ENCODE results near the gene ASPN.
A peak's percentile ranks its signal among the peaks of the same experiment; 100 is the strongest.

The ASPN gene

DNA sequence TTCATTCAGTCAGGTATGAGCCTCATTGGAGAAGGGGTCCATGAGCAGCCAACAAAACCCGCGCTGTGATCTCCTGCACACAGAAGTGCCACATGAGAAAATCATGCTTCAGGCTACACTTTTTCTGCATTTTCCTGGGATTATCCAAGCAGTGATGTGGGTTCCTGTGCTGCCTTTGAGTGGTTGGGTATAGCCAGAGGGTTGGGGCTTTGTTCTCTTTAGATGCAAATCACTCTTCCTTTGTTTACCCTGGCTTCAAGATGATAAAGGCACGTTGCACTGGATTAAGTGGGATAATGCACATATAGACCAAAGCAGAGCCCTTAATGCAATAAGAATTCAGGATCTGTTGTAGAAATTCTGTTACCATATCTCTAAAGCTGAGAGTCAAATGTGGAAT lies 34.7 kb upstream of the ASPN start:
- H3K4me1 ChIP-seq (ENCODE audit: control insufficient read depth, insufficient read depth, low read length): no peaks in the 10 kb centered on the region

DNA sequence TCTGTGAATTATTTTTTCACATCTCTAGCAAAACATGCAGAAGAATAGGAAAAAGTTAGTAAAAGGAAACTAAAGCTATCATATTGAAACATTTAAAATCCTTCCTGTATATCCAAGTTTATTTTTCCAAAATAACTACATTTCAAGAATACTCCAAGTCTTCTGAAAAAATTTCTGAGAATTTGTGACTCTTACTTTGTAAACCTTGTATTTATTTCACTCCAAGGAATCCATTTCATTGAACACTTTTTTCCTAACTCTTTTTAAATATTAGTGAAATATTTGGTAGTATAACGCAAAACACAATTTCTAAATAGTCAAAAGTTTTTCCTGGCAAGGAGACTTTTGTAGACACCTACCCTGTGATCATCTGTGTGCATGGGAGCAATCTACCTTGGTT lies 34.2 kb upstream of the ASPN start:
- Histone ChIP-seq H3K4me2 (ENCODE audit: low read length) (no peak overlapping the region), H3K4me1 (ENCODE audit: control insufficient read depth, insufficient read depth, low read length) (no peaks in the 10 kb centered on the region), H3K9ac (ENCODE audit: low read depth, low read length) (no peak overlapping the region), H3K9me3 (replicated peaks; ENCODE audit: low read length) (no peaks in the 10 kb centered on the region), H3K4me3 (ENCODE audit: low read length) (no peak overlapping the region), H3K27me3 (ENCODE audit: control insufficient read depth, insufficient read depth, low read length) (no peaks in the 10 kb centered on the region), H3K36me3 (ENCODE audit: insufficient read depth, low read length) (no peaks in the 10 kb centered on the region)

More for the DNA sequence above, 34.7 kb upstream of the ASPN start:
- Histone ChIP-seq H3K9me3 (replicated peaks; ENCODE audit: low read length) (no peaks in the 10 kb centered on the region), H3K4me3 (ENCODE audit: low read length) (no peak overlapping the region), H3K9ac (ENCODE audit: low read depth, low read length) (no peak overlapping the region), H3K27me3 (ENCODE audit: control insufficient read depth, insufficient read depth, low read length) (no peaks in the 10 kb centered on the region), H3K36me3 (ENCODE audit: insufficient read depth, low read length) (no peaks in the 10 kb centered on the region), H3K4me2 (ENCODE audit: low read length) (no peak overlapping the region)

- Histone ChIP-seq H3K9ac (ENCODE audit: low read depth, low read length) (no peak overlapping the region), H3K9me3 (replicated peaks; ENCODE audit: low read length) (no peaks in the 10 kb centered on the region), H3K27me3 (ENCODE audit: control insufficient read depth, insufficient read depth, low read length) (no peaks in the 10 kb centered on the region), H3K4me2 (ENCODE audit: low read length) (no peak overlapping the region), H3K4me3 (ENCODE audit: low read length) (no peak overlapping the region), H3K4me1 (ENCODE audit: control insufficient read depth, insufficient read depth, low read length) (no peaks in the 10 kb centered on the region), H3K36me3 (ENCODE audit: insufficient read depth, low read length) (no peaks in the 10 kb centered on the region)
These were observed 32.3 kb upstream of the ASPN start for GRCh38 chr9:92514635-92515034.

DNA sequence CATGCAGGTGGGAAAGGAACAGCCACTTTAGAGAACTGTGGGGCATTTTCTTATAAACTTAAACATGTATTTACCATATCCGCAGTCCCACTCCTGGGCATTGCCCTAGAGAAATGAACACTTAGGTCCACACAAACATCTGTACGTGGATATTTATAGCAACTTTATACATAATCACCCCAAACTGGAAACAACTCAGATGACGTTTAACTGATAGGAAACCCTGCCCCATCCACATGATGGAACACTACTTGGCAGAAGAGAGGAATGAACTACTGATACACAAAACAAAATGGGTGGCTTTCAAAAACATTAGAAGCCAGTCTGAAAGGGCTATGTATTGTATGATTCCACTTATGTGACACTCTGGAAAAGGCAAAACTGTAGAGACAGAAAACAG lies 31.0 kb upstream of the ASPN start:
- Histone ChIP-seq H3K4me1 (ENCODE audit: control insufficient read depth, insufficient read depth, low read length) (no peaks in the 10 kb centered on the region), H3K27me3 (ENCODE audit: control insufficient read depth, insufficient read depth, low read length) (no peaks in the 10 kb centered on the region), H3K36me3 (ENCODE audit: insufficient read depth, low read length) (no peaks in the 10 kb centered on the region), H3K9ac (ENCODE audit: low read depth, low read length) (no peak overlapping the region), H3K4me3 (ENCODE audit: low read length) (no peak overlapping the region), H3K9me3 (replicated peaks; ENCODE audit: low read length) (no peaks in the 10 kb centered on the region), H3K4me2 (ENCODE audit: low read length) (no peak overlapping the region)

- Histone ChIP-seq H3K36me3 (ENCODE audit: insufficient read depth, low read length) (no peaks in the 10 kb centered on the region), H3K27me3 (ENCODE audit: control insufficient read depth, insufficient read depth, low read length) (no peaks in the 10 kb centered on the region), H3K4me3 (ENCODE audit: low read length) (no peak overlapping the region), H3K9ac (ENCODE audit: low read depth, low read length) (no peak overlapping the region), H3K4me1 (ENCODE audit: control insufficient read depth, insufficient read depth, low read length) (peaks cover 7% of the 10 kb centered on the region), H3K4me2 (ENCODE audit: low read length) (no peak overlapping the region), H3K9me3 (replicated peaks; ENCODE audit: low read length) (no peaks in the 10 kb centered on the region)
These were observed 30.3 kb upstream of the ASPN start for GRCh38 chr9:92512622-92513021.

DNA sequence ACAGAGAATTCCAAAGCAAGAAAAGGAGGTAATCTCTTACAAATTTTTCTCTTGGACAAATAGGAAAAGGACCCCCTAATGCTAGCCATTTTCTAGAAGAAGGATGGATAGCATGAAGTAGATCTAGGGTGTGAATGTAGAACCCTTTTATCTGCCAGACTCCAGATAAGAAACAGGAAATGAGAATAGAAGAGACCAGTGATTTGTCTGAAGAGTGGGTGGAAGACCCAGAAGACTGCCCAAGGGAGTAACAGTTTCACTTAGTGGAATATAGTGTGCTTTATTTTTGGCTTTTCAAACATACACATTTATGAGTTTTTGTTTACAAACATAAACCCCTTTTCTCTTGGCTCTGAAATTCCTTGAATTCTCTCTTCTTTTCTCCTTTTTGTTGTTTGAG lies 28.4 kb upstream of the ASPN start:
- no peak overlapping the region for H3K4me3 ChIP-seq (ENCODE audit: low read length)
- H3K27me3 ChIP-seq (ENCODE audit: control insufficient read depth, insufficient read depth, low read length): no peaks in the 10 kb centered on the region
- H3K9me3 ChIP-seq (replicated peaks; ENCODE audit: low read length): no peaks in the 10 kb centered on the region
- H3K9ac ChIP-seq (ENCODE audit: low read depth, low read length): no peak overlapping the region
- no peaks in the 10 kb centered on the region for H3K36me3 ChIP-seq (ENCODE audit: insufficient read depth, low read length)
- H3K4me1 ChIP-seq (ENCODE audit: control insufficient read depth, insufficient read depth, low read length): peaks cover 25% of the 10 kb centered on the region
- no peak overlapping the region for H3K4me2 ChIP-seq (ENCODE audit: low read length)

- Histone ChIP-seq H3K4me3 (ENCODE audit: low read length) (no peak overlapping the region), H3K4me2 (ENCODE audit: low read length) (no peak overlapping the region), H3K27me3 (ENCODE audit: control insufficient read depth, insufficient read depth, low read length) (no peaks in the 10 kb centered on the region), H3K36me3 (ENCODE audit: insufficient read depth, low read length) (no peaks in the 10 kb centered on the region), H3K9ac (ENCODE audit: low read depth, low read length) (no peak overlapping the region), H3K4me1 (ENCODE audit: control insufficient read depth, insufficient read depth, low read length) (peaks cover 38% of the 10 kb centered on the region), H3K9me3 (replicated peaks; ENCODE audit: low read length) (no peaks in the 10 kb centered on the region)
These were observed 26.7 kb upstream of the ASPN start for GRCh38 chr9:92509050-92509449.

DNA sequence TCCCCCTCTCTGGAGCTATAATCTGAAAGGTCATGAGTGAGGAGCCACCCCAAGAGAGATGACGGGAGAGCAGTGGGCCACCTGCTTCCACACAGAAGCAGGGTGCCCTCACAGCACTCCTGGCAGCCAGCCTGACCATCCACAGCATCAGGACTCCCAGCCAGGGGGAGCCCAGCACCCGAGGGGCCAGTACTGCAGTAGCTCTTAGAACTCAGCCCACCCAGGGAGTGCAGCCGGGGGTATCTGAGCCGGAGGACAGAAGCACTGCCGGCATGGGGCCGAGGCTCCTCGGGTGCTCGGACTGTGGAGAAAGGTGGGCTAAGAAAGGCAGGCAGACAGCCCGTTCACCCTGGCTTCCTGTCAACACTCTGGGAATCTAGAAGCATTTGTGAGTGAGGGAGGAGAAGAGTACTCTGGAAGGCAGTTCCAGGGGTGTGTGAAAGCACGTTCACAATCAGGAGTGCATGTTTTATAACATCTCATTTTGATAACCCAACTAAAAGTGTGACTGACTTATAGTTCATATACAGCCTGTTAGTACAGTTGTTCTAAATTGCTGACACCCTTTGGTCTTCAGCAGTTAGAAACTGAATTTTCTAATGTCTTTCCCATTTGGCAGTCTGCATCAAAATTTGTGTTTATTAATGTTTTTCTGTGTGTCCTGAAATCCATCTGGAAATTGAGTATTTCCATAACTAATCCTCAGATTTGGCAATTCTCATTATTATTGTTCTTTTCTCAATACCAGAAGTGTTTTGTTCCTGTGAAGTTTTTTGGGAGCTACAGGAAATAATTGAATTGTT lies 25.9 kb upstream of the ASPN start:
- Histone ChIP-seq H3K36me3 (ENCODE audit: insufficient read depth, low read length) (no peaks in the 10 kb centered on the region), H3K4me2 (ENCODE audit: low read length) (no peak overlapping the region), H3K9ac (ENCODE audit: low read depth, low read length) (no peak overlapping the region), H3K27me3 (ENCODE audit: control insufficient read depth, insufficient read depth, low read length) (no peaks in the 10 kb centered on the region), H3K9me3 (replicated peaks; ENCODE audit: low read length) (no peaks in the 10 kb centered on the region), H3K4me1 (ENCODE audit: control insufficient read depth, insufficient read depth, low read length) (peaks cover 38% of the 10 kb centered on the region), H3K4me3 (ENCODE audit: low read length) (no peak overlapping the region)

DNA sequence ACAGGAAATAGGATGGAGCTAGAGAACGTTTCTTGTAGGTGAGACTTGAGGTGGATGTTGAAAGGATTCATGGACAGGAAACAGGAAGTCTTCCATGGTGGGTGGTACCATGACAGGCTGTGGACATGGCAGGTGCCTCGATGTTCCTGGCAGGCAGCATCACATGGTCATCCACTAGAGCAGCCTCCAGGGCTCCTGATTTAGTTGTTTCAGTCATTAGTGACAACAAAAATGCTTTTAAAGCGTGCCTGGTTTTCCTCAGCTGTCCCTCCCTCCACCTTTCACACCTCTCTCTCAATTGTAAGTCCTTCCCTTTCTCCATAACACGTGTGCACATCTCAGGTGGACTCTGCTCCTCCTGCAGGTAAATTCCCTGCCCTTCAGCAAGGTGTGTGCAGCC lies 25.2 kb upstream of the ASPN start:
- H3K36me3 ChIP-seq (ENCODE audit: insufficient read depth, low read length): no peaks in the 10 kb centered on the region
- H3K4me1 ChIP-seq (ENCODE audit: control insufficient read depth, insufficient read depth, low read length): peaks cover 38% of the 10 kb centered on the region
- no peaks in the 10 kb centered on the region for H3K9me3 ChIP-seq (replicated peaks; ENCODE audit: low read length)
- no peak overlapping the region for H3K9ac ChIP-seq (ENCODE audit: low read depth, low read length)
- H3K4me3 ChIP-seq (ENCODE audit: low read length): no peak overlapping the region
- H3K27me3 ChIP-seq (ENCODE audit: control insufficient read depth, insufficient read depth, low read length): no peaks in the 10 kb centered on the region
- no peak overlapping the region for H3K4me2 ChIP-seq (ENCODE audit: low read length)

- no peaks in the 10 kb centered on the region for H3K9me3 ChIP-seq (replicated peaks; ENCODE audit: low read length)
- no peak overlapping the region for H3K9ac ChIP-seq (ENCODE audit: low read depth, low read length)
- H3K4me1 ChIP-seq (ENCODE audit: control insufficient read depth, insufficient read depth, low read length): peaks cover 38% of the 10 kb centered on the region
- no peak overlapping the region for H3K4me2 ChIP-seq (ENCODE audit: low read length)
- no peaks in the 10 kb centered on the region for H3K27me3 ChIP-seq (ENCODE audit: control insufficient read depth, insufficient read depth, low read length)
- H3K4me3 ChIP-seq (ENCODE audit: low read length): no peak overlapping the region
- no peaks in the 10 kb centered on the region for H3K36me3 ChIP-seq (ENCODE audit: insufficient read depth, low read length)
These were observed 24.7 kb upstream of the ASPN start for GRCh38 chr9:92507005-92507404.

GRCh38 chr9:92506184-92506857 lies 24.0 kb upstream of the ASPN start:
- Histone ChIP-seq H3K36me3 (ENCODE audit: insufficient read depth, low read length) (no peaks in the 10 kb centered on the region), H3K4me1 (ENCODE audit: control insufficient read depth, insufficient read depth, low read length) (peaks cover 38% of the 10 kb centered on the region), H3K4me2 (ENCODE audit: low read length) (peak overlapping the region; percentile 68), H3K9me3 (replicated peaks; ENCODE audit: low read length) (no peaks in the 10 kb centered on the region), H3K9ac (ENCODE audit: low read depth, low read length) (peak overlapping the region; percentile 47), H3K27me3 (ENCODE audit: control insufficient read depth, insufficient read depth, low read length) (no peaks in the 10 kb centered on the region), H3K4me3 (ENCODE audit: low read length) (peak overlapping the region; percentile 39)

GRCh38 chr9:92504881-92505280 lies 22.6 kb upstream of the ASPN start:
- H3K4me1 ChIP-seq (ENCODE audit: control insufficient read depth, insufficient read depth, low read length): peaks cover 38% of the 10 kb centered on the region

More at GRCh38 chr9:92504881-92505280, 22.6 kb upstream of the ASPN start:
- Histone ChIP-seq H3K27me3 (ENCODE audit: control insufficient read depth, insufficient read depth, low read length) (no peaks in the 10 kb centered on the region), H3K9ac (ENCODE audit: low read depth, low read length) (no peak overlapping the region), H3K4me2 (ENCODE audit: low read length) (no peak overlapping the region), H3K36me3 (ENCODE audit: insufficient read depth, low read length) (no peaks in the 10 kb centered on the region), H3K4me3 (ENCODE audit: low read length) (no peak overlapping the region), H3K9me3 (replicated peaks; ENCODE audit: low read length) (no peaks in the 10 kb centered on the region)

Measured in skeletal muscle satellite cell (primary cell).